Lower leg skin (tissue), 3 donors: ENCODE data around the gene CRHBP.

Experiments used
- CTCF ChIP-seq, 3 donors: fragments of 450-650 bp; IDR thresholded peaks; one replicate each; pipeline ENCODE4 v1.5.1; 2016; ENCODE audit warnings: antibody characterized with exemption in 3 of 3, mild to moderate bottlenecking in 3 of 3, moderate library complexity in 2 of 3
- POLR2A ChIP-seq, 2 donors: fragments of 450-650 bp; IDR thresholded peaks; one replicate each; pipeline ENCODE4 v1.6.1; 2016 to 2017; ENCODE audit warnings: antibody characterized with exemption in 2 of 2, mild to moderate bottlenecking in 1 of 2, moderate library complexity in 1 of 2

- TF ChIP-seq POLR2A (IDR thresholded peaks at IDR 0.05): no peak
- TF ChIP-seq CTCF (IDR thresholded peaks at IDR 0.05): no peak
These were observed 11.2 kb downstream of the CRHBP start for GRCh38 chr5:76964060-76964459.
